Fibroblast of villous mesenchyme (primary cell): Measurements from ENCODE around the gene ASCC2. TPM values are rescaled to one million over a fixed set of nuclear protein-coding genes. Genes with fewer than 3 reads are reported as not detected.

Source experiments
- DNase-seq: peaks from one replicate; pipeline ENCODE4 v3.0.0-alpha.2; 2010; ENCODE audit warnings: low read depth
- H3K4me3 ChIP-seq: 2 replicates; pipeline ENCODE4 v1.5.1; 2011; ENCODE audit warnings: low read depth, mild to moderate bottlenecking, low read length
- CTCF ChIP-seq: IDR thresholded peaks from 2 replicates; pipeline ENCODE4 v1.5.1; 2012; ENCODE audit warnings: low read depth, mild to moderate bottlenecking, low read length; ENCODE audit not compliant: insufficient read depth
- total RNA-seq: library from RNA; depleted of rRNA; stranded (reverse); fragments of >200 nt; gene quantifications from 2 replicates; pipeline ENCODE4 v1.2.3, GENCODE V29; 2012

Gene ASCC2
- total RNA-seq, 1 donor: 33.7 TPM

- no peak for DNase-seq
- TF ChIP-seq CTCF: no peak
- H3K4me3 ChIP-seq: peak overlapping the region; percentile 23
Observed at GRCh38 chr22:29882716-29883044, 44.6 kb upstream of the ASCC2 start.

GRCh38 chr22:29879753-29880152 lies 41.7 kb upstream of the ASCC2 start:
- TF ChIP-seq CTCF: no peak
- H3K4me3 ChIP-seq: no peak overlapping the region
- DNase-seq: no peak

- no peak for TF ChIP-seq CTCF
- DNase-seq: no peak
Observed at GRCh38 chr22:29877620-29878019, 39.5 kb upstream of the ASCC2 start.

GRCh38 chr22:29873943-29874342 lies 35.9 kb upstream of the ASCC2 start:
- no peak for TF ChIP-seq CTCF
- H3K4me3 ChIP-seq: no peak overlapping the region
- DNase-seq: no peak

More at GRCh38 chr22:29877620-29878019, 39.5 kb upstream of the ASCC2 start:
- no peak overlapping the region for H3K4me3 ChIP-seq

- H3K4me3 ChIP-seq: no peak overlapping the region
- DNase-seq: no peak
- no peak for TF ChIP-seq CTCF
Observed at GRCh38 chr22:29872989-29873388, 34.9 kb upstream of the ASCC2 start.

GRCh38 chr22:29872144-29872893 lies 34.2 kb upstream of the ASCC2 start:
- no peak overlapping the region for H3K4me3 ChIP-seq
- DNase-seq: no peak
- TF ChIP-seq CTCF: no peak

- no peak for TF ChIP-seq CTCF
Observed at GRCh38 chr22:29871684-29872083, 33.6 kb upstream of the ASCC2 start.

More at GRCh38 chr22:29871684-29872083, 33.6 kb upstream of the ASCC2 start:
- DNase-seq: peak; percentile 44
- no peak overlapping the region for H3K4me3 ChIP-seq
